Ishikawa (cell line): ENCODE results near the gene KLF6.
A peak's percentile ranks its signal among the peaks of the same experiment; 100 is the strongest.

ENCODE experiments used
- CEBPB ChIP-seq: IDR thresholded peaks from 2 replicates; pipeline ENCODE4 v1.6.1; 2012
- CREB1 ChIP-seq: IDR thresholded peaks from 2 replicates; pipeline ENCODE4 v1.6.1; 2012; ENCODE audit warnings: low read depth
- EGR1 ChIP-seq: IDR thresholded peaks from 2 replicates; pipeline ENCODE4 v1.6.1; 2012
- EP300 ChIP-seq: IDR thresholded peaks from 2 replicates; pipeline ENCODE4 v1.6.1; 2012; ENCODE audit warnings: borderline replicate concordance
- FOXM1 ChIP-seq: IDR thresholded peaks from 2 replicates; pipeline ENCODE4 v1.6.1; 2012; ENCODE audit warnings: low read depth, borderline replicate concordance
- NFIC ChIP-seq: IDR thresholded peaks from 2 replicates; pipeline ENCODE4 v1.6.1; 2012
- RAD21 ChIP-seq: IDR thresholded peaks from 2 replicates; pipeline ENCODE4 v1.6.1; 2012; ENCODE audit warnings: low read depth
- TAF1 ChIP-seq: IDR thresholded peaks from 2 replicates; pipeline ENCODE4 v1.6.1; 2012; ENCODE audit warnings: low read depth, mild to moderate bottlenecking
- TCF12 ChIP-seq: IDR thresholded peaks from 2 replicates; pipeline ENCODE4 v1.6.1; 2012; ENCODE audit warnings: low read depth
- TEAD4 ChIP-seq: IDR thresholded peaks from 2 replicates; pipeline ENCODE4 v1.6.1; 2012
- YY1 ChIP-seq: IDR thresholded peaks from 2 replicates; pipeline ENCODE4 v1.6.1; 2012; ENCODE audit warnings: low read depth
- TF ChIP-seq, protein P1 (sequence below): IDR thresholded peaks from 2 replicates; pipeline ENCODE4 v1.6.1; 2012
- TF ChIP-seq, protein P2 (sequence below): IDR thresholded peaks from 2 replicates; pipeline ENCODE4 v1.6.1; 2012
- TF ChIP-seq, protein P3 (sequence below): IDR thresholded peaks from 2 replicates; pipeline ENCODE4 v1.6.1; 2012; ENCODE audit warnings: low read depth, mild to moderate bottlenecking

DNA sequence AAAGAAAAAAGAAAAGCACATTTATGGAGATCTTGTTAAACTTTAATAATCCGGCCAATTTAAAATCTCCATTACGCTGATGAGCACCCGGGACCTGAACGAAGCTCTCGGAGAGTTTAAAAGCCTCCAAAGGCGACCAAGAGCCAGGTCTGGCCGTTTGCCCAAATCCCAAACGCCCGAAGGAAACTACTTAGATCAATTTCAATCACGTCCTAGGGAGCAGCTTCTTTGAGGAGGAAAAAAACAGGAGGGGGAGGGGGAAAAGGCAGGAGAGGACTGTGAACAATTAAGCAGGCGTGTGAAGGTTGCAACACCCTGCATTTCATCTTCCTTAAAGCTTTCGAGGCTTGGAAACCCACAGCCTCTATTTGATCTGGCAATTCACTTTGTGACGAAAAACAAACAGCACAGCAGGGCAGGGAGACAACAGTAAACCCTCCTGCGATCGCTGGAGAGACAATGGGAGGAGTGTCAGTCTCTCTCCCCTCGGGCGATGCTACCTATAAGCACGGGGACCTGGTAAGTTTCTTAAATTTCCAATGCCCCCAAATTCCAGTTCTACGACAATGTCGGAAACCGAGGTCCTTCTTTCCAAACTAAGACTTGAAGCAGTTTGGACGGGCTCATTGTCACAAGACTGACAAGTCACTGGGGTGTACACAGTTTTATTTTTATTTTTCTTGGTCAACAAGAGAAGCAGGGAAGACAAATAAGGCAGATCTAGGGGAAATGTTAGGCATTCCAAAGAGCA is 1.2 kb downstream of the KLF6 start:
- no peak for TF ChIP-seq RAD21
- no peak for TF ChIP-seq TAF1
- no peak for TF ChIP-seq EGR1
- TF ChIP-seq EP300: no peak
- peak; percentile 8; the same call in 1 of the 2 replicates for TF ChIP-seq TEAD4
- no peak for TF ChIP-seq YY1
- TF ChIP-seq TCF12: no peak
- TF ChIP-seq, protein P1, sequence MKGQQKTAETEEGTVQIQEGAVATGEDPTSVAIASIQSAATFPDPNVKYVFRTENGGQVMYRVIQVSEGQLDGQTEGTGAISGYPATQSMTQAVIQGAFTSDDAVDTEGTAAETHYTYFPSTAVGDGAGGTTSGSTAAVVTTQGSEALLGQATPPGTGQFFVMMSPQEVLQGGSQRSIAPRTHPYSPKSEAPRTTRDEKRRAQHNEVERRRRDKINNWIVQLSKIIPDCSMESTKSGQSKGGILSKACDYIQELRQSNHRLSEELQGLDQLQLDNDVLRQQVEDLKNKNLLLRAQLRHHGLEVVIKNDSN: no peak
- TF ChIP-seq, protein P2, sequence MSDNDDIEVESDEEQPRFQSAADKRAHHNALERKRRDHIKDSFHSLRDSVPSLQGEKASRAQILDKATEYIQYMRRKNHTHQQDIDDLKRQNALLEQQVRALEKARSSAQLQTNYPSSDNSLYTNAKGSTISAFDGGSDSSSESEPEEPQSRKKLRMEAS: no peak
- TF ChIP-seq, protein P3, sequence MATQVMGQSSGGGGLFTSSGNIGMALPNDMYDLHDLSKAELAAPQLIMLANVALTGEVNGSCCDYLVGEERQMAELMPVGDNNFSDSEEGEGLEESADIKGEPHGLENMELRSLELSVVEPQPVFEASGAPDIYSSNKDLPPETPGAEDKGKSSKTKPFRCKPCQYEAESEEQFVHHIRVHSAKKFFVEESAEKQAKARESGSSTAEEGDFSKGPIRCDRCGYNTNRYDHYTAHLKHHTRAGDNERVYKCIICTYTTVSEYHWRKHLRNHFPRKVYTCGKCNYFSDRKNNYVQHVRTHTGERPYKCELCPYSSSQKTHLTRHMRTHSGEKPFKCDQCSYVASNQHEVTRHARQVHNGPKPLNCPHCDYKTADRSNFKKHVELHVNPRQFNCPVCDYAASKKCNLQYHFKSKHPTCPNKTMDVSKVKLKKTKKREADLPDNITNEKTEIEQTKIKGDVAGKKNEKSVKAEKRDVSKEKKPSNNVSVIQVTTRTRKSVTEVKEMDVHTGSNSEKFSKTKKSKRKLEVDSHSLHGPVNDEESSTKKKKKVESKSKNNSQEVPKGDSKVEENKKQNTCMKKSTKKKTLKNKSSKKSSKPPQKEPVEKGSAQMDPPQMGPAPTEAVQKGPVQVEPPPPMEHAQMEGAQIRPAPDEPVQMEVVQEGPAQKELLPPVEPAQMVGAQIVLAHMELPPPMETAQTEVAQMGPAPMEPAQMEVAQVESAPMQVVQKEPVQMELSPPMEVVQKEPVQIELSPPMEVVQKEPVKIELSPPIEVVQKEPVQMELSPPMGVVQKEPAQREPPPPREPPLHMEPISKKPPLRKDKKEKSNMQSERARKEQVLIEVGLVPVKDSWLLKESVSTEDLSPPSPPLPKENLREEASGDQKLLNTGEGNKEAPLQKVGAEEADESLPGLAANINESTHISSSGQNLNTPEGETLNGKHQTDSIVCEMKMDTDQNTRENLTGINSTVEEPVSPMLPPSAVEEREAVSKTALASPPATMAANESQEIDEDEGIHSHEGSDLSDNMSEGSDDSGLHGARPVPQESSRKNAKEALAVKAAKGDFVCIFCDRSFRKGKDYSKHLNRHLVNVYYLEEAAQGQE: no peak
- TF ChIP-seq CEBPB: peak; percentile 86
- TF ChIP-seq FOXM1: 0 out of 2 replicates have a peak, but pooled peaks have one; percentile 25
- TF ChIP-seq NFIC: 0 out of 2 replicates have a peak, but pooled peaks have one; percentile 24
- no peak for TF ChIP-seq CREB1
